ENCODE measurements around the gene CHST8.

CHST8 gene, protein sequence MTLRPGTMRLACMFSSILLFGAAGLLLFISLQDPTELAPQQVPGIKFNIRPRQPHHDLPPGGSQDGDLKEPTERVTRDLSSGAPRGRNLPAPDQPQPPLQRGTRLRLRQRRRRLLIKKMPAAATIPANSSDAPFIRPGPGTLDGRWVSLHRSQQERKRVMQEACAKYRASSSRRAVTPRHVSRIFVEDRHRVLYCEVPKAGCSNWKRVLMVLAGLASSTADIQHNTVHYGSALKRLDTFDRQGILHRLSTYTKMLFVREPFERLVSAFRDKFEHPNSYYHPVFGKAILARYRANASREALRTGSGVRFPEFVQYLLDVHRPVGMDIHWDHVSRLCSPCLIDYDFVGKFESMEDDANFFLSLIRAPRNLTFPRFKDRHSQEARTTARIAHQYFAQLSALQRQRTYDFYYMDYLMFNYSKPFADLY

DNA sequence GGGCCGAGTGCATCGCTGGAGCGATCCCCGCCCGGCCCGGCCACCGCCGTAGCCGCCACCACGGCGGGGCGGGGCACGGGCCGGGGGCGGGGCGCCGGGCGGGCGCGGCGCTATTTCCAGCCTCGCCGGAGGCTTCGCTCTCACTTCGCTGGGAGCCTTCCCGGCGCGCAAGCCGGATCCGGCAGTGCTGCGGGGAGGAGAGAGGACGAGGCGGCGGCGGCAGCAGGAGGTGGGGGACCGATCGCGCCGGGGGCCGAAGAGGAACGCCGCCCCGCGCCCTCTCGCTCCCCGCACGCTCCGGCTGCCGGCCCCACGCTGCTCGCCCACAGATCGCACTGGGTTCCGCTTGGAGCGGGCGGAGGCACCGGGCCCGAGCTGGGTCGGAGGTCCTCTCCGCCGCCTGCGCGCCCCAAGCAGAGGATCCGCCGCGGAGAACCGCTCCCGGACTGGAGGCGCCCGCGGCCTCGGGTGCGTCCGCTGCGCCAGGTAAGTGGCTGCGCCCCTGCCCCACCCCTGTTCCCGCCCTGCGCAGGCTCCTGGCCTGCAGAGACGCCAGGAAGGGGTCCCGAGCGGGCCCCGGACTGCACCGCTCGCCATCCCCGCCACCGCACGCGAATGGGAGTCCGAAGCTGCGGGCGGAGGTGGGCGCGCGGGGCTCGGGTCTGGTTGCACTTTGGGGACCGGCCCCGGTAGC, at the start of gene CHST8:
CHST8 (plus strand) TSS at position 143 of the 694 bp plus-strand sequence. CDS start 67,309 bp downstream, outside the sequence.
- no peaks in the 10 kb centered on the region for H3K9me2 ChIP-seq (replicated peaks; ENCODE audit: insufficient read depth, low read length)
- H2AFZ ChIP-seq (ENCODE audit: low read depth, low read length, severe bottlenecking): no peak within 1 kb of the TSS
- H3K27me3 ChIP-seq (ENCODE audit: low read length): no peaks in the 10 kb centered on the region
- H3K27ac ChIP-seq (ENCODE audit: low read depth, low read length): no peak within 1 kb of the TSS
- no peak for TF ChIP-seq EZH2phosphoT487 (conservative IDR thresholded peaks at IDR 0.05; ENCODE audit: low read length)
- TF ChIP-seq, protein P1, sequence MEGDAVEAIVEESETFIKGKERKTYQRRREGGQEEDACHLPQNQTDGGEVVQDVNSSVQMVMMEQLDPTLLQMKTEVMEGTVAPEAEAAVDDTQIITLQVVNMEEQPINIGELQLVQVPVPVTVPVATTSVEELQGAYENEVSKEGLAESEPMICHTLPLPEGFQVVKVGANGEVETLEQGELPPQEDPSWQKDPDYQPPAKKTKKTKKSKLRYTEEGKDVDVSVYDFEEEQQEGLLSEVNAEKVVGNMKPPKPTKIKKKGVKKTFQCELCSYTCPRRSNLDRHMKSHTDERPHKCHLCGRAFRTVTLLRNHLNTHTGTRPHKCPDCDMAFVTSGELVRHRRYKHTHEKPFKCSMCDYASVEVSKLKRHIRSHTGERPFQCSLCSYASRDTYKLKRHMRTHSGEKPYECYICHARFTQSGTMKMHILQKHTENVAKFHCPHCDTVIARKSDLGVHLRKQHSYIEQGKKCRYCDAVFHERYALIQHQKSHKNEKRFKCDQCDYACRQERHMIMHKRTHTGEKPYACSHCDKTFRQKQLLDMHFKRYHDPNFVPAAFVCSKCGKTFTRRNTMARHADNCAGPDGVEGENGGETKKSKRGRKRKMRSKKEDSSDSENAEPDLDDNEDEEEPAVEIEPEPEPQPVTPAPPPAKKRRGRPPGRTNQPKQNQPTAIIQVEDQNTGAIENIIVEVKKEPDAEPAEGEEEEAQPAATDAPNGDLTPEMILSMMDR (IDR thresholded peaks at IDR 0.05; ENCODE audit: insufficient read depth, low read length, poor library complexity, severe bottlenecking): no peak
- H3K9ac ChIP-seq (ENCODE audit: low read length): no peak within 1 kb of the TSS
- no peak within 1 kb of the TSS for H3K4me2 ChIP-seq (ENCODE audit: low read depth, low read length, poor library complexity, severe bottlenecking)
- H3F3A ChIP-seq (ENCODE audit: insufficient read depth): no peaks in the 10 kb centered on the region
- no peaks in the 10 kb centered on the region for H3K79me2 ChIP-seq (ENCODE audit: insufficient read depth, low read length)
- no peaks in the 10 kb centered on the region for H3K9me3 ChIP-seq (ENCODE audit: insufficient read depth, low read length)
- no peaks in the 10 kb centered on the region for H4K20me1 ChIP-seq (ENCODE audit: low read depth, low read length)
- no peaks in the 10 kb centered on the region for H3K36me3 ChIP-seq (ENCODE audit: low read length)
- H3K4me3 ChIP-seq (ENCODE audit: insufficient read depth, low read length, poor library complexity, severe bottlenecking): no peak within 1 kb of the TSS

DNA sequence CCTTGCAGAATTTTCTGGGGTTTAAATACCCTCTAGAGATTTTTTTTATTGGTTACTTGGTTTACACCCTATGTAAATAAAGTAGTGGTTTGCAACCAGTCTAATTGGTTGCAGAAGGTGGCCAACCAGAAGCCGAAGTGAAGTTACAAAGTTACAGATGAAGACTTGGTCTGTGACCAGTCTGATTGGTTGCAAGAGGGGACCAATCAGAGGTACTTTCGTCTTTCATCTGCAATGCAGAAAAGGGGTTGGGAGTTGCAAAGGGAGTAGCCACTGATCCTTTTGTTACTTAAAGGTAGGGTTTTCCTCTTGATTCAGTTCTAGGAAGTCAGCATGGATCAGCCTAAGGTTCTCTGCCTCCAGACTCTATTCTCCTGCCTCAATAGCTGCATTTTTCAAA, 48.8 kb upstream of the CHST8 start:
- Histone ChIP-seq H3F3A (ENCODE audit: insufficient read depth) (no peaks in the 10 kb centered on the region), H3K9me2 (replicated peaks; ENCODE audit: insufficient read depth, low read length) (no peaks in the 10 kb centered on the region), H4K20me1 (ENCODE audit: low read depth, low read length) (no peaks in the 10 kb centered on the region), H3K4me2 (ENCODE audit: low read depth, low read length, poor library complexity, severe bottlenecking) (no peak overlapping the region), H3K27ac (ENCODE audit: low read depth, low read length) (no peak overlapping the region), H3K4me3 (ENCODE audit: insufficient read depth, low read length, poor library complexity, severe bottlenecking) (no peak overlapping the region), H3K9ac (ENCODE audit: low read length) (no peak overlapping the region), H2AFZ (ENCODE audit: low read depth, low read length, severe bottlenecking) (no peak overlapping the region), H3K27me3 (ENCODE audit: low read length) (no peaks in the 10 kb centered on the region; the same call in 1 of the 2 replicates), H3K36me3 (ENCODE audit: low read length) (no peaks in the 10 kb centered on the region), H3K9me3 (ENCODE audit: insufficient read depth, low read length) (peaks cover 16% of the 10 kb centered on the region; the same call in 1 of the 2 replicates), H3K79me2 (ENCODE audit: insufficient read depth, low read length) (no peaks in the 10 kb centered on the region)
- TF ChIP-seq, protein P1 (IDR thresholded peaks at IDR 0.05; ENCODE audit: insufficient read depth, low read length, poor library complexity, severe bottlenecking): no peak
- TF ChIP-seq EZH2phosphoT487 (conservative IDR thresholded peaks at IDR 0.05; ENCODE audit: low read length): no peak

DNA sequence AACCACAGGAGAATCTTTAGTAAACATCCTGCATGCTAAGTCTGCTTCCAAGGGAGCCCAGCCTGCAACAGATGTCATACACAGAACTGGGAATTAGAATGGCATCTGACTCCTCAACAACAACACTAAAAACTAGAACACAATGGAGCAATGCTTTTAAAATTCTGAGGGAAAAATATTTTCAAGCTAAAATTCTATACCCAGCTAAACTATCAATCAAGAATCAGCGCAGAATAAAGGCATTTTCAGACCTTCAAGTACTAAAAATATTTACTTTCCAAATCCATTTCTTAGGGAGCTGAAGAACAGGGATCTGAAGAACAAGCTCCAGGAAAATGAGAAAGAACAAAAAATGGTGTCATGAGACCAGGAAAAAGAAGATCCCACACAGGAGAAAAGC, 46.9 kb upstream of the CHST8 start:
- no peak overlapping the region for H3K4me2 ChIP-seq (ENCODE audit: low read depth, low read length, poor library complexity, severe bottlenecking)
- no peaks in the 10 kb centered on the region for H3K79me2 ChIP-seq (ENCODE audit: insufficient read depth, low read length)
- no peaks in the 10 kb centered on the region; the same call in 1 of the 2 replicates for H3K27me3 ChIP-seq (ENCODE audit: low read length)
- no peak overlapping the region for H3K27ac ChIP-seq (ENCODE audit: low read depth, low read length)
- H3K9ac ChIP-seq (ENCODE audit: low read length): no peak overlapping the region
- no peaks in the 10 kb centered on the region for H3F3A ChIP-seq (ENCODE audit: insufficient read depth)
- TF ChIP-seq, protein P1 (IDR thresholded peaks at IDR 0.05; ENCODE audit: insufficient read depth, low read length, poor library complexity, severe bottlenecking): no peak
- TF ChIP-seq EZH2phosphoT487 (conservative IDR thresholded peaks at IDR 0.05; ENCODE audit: low read length): no peak
- no peaks in the 10 kb centered on the region for H4K20me1 ChIP-seq (ENCODE audit: low read depth, low read length)
- H3K9me3 ChIP-seq (ENCODE audit: insufficient read depth, low read length): peaks cover 16% of the 10 kb centered on the region; the same call in 1 of the 2 replicates
- H2AFZ ChIP-seq (ENCODE audit: low read depth, low read length, severe bottlenecking): no peak overlapping the region
- H3K4me3 ChIP-seq (ENCODE audit: insufficient read depth, low read length, poor library complexity, severe bottlenecking): no peak overlapping the region
- no peaks in the 10 kb centered on the region for H3K9me2 ChIP-seq (replicated peaks; ENCODE audit: insufficient read depth, low read length)
- no peaks in the 10 kb centered on the region for H3K36me3 ChIP-seq (ENCODE audit: low read length)
